ENCODE results near the gene HOXD11.

- no peak for TF ChIP-seq CTCF (conservative IDR thresholded peaks at IDR 0.05 in 1 of 2, IDR thresholded peaks at IDR 0.05 in 1 of 2; ENCODE audit: extremely low read depth in 1 of 2, insufficient read depth in 1 of 2, low read depth in 1 of 2, low read length in 2 of 2)
- peak; percentile 93 for TF ChIP-seq EZH2 (IDR thresholded peaks at IDR 0.05; ENCODE audit: borderline replicate concordance, low read length)
Observed at GRCh38 chr2:176112375-176113302, 5.6 kb downstream of the HOXD11 start.

All from mammary epithelial cell (primary cell).